Stimulated activated CD8-positive, alpha-beta memory T cell treated with anti-CD3 and anti-CD28 coated beads, Interleukin-4, amount 100 ng/mL, for 4 hours (primary cell): ENCODE data around the gene IGF1R.

Experiments used
- DNase-seq, 2 donors: peaks; one replicate each; pipeline ENCODE4 v3.0.0-alpha.2; 2020; ENCODE audit warnings: low read depth in 2 of 2, low spot score in 1 of 2

Gene IGF1R

GRCh38 chr15:98648654-98649471, 524 bp downstream of the IGF1R start:
- no peak for DNase-seq

GRCh38 chr15:98649472-98650416, 1.4 kb downstream of the IGF1R start:
- no peak for DNase-seq

GRCh38 chr15:98650417-98651035, 2.2 kb downstream of the IGF1R start:
- no peak for DNase-seq

GRCh38 chr15:98651036-98651481, 2.7 kb downstream of the IGF1R start:
- no peak for DNase-seq

- no peak for DNase-seq
Observed at GRCh38 chr15:98651581-98652220, 3.4 kb downstream of the IGF1R start.

GRCh38 chr15:98653686-98654085, 5.3 kb downstream of the IGF1R start:
- no peak for DNase-seq

GRCh38 chr15:98654790-98655360, 6.5 kb downstream of the IGF1R start:
- no peak for DNase-seq

- DNase-seq, result no peak
Observed at GRCh38 chr15:98655732-98656131, 7.4 kb downstream of the IGF1R start.

GRCh38 chr15:98657721-98658120, 9.4 kb downstream of the IGF1R start:
- DNase-seq, result no peak

- no peak for DNase-seq
Observed at GRCh38 chr15:98658831-98659699, 10.7 kb downstream of the IGF1R start.

- no peak for DNase-seq
Observed at GRCh38 chr15:98660055-98660454, 11.7 kb downstream of the IGF1R start.

GRCh38 chr15:98663045-98663444, 14.7 kb downstream of the IGF1R start:
- DNase-seq, result no peak

GRCh38 chr15:98663606-98664005, 15.3 kb downstream of the IGF1R start:
- DNase-seq, result no peak

GRCh38 chr15:98666441-98666840, 18.1 kb downstream of the IGF1R start:
- no peak for DNase-seq

- no peak for DNase-seq
Observed at GRCh38 chr15:98666841-98667240, 18.5 kb downstream of the IGF1R start.

- no peak for DNase-seq
Observed at GRCh38 chr15:98667521-98668179, 19.3 kb downstream of the IGF1R start.

- no peak for DNase-seq
Observed at GRCh38 chr15:98668566-98669308, 20.4 kb downstream of the IGF1R start.

GRCh38 chr15:98669638-98670037, 21.3 kb downstream of the IGF1R start:
- DNase-seq, result no peak
